WTC11 (cell line): Measurements from ENCODE around the gene CNTN1.

Source experiments
- OVOL2 ChIP-seq: fragments of 250-450 bp; sonication (Bioruptor Pico); IDR thresholded peaks from 2 replicates; pipeline ENCODE4 v1.9.0; 2021; ENCODE audit warnings: mild to moderate bottlenecking, borderline replicate concordance
- TF ChIP-seq, protein P1 (sequence below): fragments of 200-600 bp; IDR thresholded peaks from 2 replicates; pipeline ENCODE4 v1.8.0; 2022; ENCODE audit warnings: antibody characterized with exemption

DNA sequence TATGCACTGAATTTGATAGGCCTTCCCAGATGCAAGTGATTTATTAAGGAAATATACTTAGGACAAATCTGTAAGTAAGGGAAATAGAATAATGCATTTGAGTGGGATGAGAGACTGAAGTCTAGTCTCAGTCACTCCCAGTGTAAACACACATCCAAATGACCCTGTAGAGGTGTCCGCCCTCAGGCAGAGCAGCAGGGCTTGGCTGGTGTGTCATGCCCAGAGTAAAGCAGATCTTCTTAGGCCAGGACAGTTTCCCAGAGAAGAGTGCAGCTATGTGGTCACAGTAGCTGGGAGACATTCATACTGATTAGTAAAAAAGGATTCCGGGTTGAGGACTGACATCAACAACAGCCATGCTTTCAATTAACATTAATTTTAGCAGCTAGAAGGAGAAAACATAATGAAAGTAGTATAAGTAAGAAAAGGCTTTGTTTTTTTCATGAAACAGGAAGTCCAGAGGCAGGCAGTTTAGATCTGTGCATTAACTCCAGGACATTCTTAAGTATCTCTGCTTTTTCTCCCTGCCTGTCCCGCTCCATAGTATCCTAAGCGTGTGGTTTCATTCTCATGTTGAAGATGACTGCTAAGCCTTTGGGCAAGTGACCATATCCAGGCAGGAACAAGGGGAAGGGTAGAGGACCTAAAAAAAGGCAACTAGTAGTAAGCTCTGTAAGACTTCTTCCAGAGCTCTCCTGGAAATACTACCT lies 35.7 kb downstream of the CNTN1 start:
- TF ChIP-seq OVOL2 (CRISPR knock-in tag): no peak
- TF ChIP-seq, protein P1, sequence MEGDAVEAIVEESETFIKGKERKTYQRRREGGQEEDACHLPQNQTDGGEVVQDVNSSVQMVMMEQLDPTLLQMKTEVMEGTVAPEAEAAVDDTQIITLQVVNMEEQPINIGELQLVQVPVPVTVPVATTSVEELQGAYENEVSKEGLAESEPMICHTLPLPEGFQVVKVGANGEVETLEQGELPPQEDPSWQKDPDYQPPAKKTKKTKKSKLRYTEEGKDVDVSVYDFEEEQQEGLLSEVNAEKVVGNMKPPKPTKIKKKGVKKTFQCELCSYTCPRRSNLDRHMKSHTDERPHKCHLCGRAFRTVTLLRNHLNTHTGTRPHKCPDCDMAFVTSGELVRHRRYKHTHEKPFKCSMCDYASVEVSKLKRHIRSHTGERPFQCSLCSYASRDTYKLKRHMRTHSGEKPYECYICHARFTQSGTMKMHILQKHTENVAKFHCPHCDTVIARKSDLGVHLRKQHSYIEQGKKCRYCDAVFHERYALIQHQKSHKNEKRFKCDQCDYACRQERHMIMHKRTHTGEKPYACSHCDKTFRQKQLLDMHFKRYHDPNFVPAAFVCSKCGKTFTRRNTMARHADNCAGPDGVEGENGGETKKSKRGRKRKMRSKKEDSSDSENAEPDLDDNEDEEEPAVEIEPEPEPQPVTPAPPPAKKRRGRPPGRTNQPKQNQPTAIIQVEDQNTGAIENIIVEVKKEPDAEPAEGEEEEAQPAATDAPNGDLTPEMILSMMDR: no peak
